NOMO-1 treated with dmso at 0.1 percent for 144 hours (cell line): ENCODE measurements around the gene SH3PXD2B.

Experiments
- DNase-seq: peaks from one replicate; lab custom pipeline; 2025; ENCODE audit not compliant: unreplicated experiment; lab: John Stamatoyannopoulos, UW

SH3PXD2B gene

GRCh38 chr5:172454358-172455086 lies at the start of gene SH3PXD2B:
Gene SH3PXD2B (minus strand): TSS chr5:172454525. CDS start chr5:172454352, 173 bp downstream.
- peak; percentile 39 for DNase-seq

DNA sequence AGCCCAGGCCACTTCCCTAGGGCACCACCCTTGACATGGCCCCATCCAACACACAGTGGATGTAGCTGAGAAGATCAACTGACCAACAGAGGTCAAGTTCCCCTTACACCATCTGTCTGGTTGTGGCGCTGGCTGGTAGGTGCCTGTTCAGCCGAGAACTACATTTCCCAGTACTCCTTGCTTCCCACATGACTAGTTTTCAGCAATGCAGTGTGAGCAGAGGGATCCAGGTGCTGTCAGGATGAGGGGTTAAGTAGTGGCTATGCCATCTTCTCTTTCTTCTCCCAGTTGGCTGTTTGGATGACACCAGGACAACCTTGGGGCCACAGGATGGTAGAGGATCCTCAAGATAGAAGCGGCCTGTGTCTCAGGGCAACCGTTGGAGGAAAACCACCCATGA lies 48.6 kb upstream of the SH3PXD2B start:
- DNase-seq = no peak

DNA sequence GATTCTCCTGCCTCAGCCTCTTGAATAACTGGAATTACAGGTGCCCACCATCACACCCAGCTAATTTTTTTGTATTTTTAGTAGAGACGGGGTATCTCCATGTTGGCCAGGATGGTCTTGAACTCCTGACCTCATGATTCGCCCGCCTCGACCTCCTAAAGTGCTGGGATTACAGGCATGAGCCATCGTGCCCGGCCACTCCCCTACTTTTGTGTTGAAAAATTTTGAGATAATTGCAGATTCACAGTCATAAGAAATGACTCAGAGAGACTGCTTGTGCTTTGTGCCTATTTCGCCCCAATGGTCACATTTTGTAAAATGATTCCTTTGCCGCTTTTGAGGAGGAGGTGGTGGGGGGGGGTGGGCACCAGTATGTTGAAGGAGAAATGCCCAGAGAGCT lies 48.1 kb upstream of the SH3PXD2B start:
- DNase-seq = no peak

DNA sequence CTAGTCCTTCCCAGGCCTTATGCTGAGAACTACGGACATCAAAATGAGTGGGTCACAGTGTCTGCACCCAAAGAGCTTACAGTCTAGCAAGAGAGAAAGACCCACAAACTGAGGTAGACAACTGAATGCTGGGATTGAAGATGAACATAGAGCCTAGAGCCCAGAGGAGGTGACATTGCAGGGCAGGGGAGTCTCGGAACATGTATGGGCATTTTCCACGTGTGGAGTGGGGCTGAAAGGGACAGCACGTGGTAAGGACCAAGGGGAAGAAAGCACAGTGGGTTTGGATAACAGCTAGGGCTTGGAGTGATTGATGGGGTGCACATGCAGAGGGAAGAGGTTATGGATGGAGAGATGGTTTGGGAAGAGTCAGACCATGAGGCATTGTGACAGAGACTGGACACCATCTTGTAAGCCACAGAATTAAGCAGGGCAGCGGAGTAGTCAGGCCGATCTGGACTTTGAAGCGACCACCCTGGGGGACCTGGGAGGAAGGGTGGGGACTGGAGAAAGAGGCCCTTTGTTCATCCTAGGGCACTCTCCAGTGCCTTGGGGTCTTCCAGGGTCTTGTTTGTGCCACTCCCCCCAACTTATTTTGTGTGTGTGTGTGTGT lies 47.5 kb upstream of the SH3PXD2B start:
- no peak for DNase-seq

DNA sequence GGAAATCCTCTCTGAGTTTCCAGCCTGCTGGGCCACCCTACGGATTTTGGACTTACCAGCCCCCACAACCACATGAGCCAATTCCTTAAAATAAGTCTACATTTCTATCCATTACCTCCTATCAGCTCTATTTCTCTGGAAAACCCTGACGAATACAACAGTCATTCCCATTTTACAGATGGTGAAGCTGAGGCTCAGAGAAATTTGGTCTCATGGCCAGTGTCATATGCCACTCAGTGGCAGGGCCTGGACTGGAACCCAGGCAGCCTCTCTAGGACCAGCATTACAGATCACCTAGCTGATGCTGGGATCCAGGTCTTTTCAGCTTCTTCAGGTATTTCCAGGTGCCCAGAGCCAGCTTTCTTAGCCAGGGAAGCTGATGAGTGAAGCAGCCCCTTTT lies 45.0 kb upstream of the SH3PXD2B start:
- DNase-seq = no peak

GRCh38 chr5:172498431-172499129 lies 44.3 kb upstream of the SH3PXD2B start:
- no peak for DNase-seq

DNA sequence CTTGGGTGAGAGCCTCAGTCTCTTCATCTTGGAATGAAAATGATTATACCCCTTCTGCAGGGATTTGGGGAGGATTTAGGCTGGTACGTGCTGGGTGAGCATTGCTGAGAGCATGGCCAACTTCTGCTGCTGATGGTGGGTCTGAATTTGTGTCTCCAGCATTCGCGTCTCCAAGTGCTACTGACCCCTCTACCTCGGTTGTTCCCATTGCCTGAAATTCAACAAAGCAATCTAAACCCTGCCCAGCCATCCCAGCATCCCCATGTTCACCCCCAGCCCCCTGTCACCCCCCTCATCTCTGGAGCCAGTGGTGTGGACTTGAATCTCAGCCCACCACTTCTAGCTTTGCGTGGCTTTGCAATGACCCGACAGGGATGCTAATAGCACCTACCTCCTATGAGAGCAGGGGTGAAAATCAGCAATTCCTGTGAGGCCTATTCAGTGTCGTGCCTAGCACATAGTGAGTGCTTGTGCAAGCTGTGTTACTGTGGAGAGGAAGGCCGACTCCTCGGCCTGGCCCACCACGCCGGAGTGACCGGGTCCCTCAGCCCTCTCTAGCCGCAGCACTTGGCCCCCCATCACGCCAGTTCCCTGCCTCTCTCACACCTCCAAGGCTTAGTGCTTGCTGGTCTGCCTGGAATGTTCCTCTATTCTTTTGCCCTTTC lies 43.4 kb upstream of the SH3PXD2B start:
- no peak for DNase-seq

GRCh38 chr5:172496671-172497371 lies 42.5 kb upstream of the SH3PXD2B start:
- DNase-seq = no peak

DNA sequence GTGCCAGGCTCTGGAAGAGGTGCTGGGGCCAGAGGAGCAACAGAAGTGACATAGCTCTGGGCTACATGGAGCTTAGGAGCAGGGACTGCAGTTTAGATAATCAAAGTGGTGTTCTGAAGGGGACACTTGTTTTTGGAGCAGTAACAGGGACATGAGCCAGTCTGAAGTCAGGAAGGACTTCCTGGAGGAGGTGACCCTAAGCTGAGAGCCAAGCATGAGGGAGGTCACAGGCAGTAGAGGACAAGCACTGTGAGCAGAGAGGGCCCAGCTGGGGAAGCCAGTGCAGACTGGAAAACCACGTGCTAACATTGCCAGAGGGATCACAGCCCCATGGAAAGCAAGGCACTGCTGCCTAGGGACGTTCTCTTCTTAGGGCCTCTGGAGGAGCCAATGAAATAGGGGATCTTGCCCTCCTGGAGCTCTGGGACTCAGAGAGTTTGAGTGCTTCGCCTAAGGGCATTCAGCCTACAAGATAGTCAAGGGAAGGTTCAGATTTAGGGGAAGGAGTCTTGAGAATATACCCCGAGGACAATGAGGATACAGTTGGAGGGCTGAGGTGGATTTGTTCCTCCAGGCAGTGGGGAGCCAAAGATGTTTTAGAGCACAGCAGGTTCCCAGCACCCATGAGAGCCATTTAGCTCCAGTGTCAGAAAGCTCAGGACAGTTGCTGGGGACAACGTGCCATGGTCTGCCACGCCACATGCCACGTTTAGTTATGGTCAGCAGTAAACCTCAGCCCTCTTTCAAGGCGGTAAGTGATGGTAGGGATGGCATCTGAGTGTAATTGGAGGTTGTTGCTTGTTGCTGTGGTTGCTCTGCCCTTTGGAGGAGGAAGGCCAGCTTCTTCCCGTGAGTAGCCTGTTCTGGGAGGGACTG lies 40.5 kb upstream of the SH3PXD2B start:
- DNase-seq = no peak

- DNase-seq = no peak
Measured at GRCh38 chr5:172493906-172494305, 39.6 kb upstream of the SH3PXD2B start.

- no peak for DNase-seq
Measured at GRCh38 chr5:172493461-172493860, 39.1 kb upstream of the SH3PXD2B start.

- no peak for DNase-seq
Measured at GRCh38 chr5:172493002-172493401, 38.7 kb upstream of the SH3PXD2B start.

DNA sequence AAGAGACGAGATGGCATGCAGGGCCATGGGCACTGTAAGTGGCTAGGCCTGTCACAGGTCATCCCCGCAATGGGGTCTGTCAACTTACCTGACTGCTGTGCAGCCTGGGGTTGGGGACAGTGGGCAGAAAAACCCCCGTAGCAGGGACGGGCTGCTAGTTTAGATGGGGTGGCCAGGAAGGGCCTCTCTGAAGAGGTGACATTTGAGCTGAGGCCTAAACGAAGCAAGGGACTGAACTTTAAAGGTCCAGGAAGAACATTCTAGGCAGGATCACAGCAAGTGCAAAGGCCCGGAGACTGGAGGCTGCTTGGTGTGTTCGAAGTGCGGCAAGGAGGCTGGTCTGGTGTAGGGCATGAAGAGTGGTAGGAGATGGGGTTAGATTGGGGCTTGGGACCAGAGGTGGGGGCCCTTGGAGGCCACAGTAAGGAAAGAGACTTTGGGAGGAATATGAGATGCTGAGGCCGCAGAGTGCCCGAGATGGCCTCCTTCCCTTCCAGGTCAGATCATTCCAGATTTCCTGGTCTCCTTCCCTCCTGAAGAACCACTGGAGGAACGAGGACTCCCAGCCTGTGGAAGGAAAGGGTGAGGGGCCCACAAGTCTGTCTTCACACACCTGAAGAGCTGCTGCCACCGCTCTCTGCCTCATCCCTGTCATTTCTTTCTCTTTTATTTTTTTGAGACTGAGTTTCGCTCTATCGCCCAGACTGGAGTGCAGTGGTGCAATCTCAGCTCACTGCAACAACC lies 37.9 kb upstream of the SH3PXD2B start:
- DNase-seq = no peak

DNA sequence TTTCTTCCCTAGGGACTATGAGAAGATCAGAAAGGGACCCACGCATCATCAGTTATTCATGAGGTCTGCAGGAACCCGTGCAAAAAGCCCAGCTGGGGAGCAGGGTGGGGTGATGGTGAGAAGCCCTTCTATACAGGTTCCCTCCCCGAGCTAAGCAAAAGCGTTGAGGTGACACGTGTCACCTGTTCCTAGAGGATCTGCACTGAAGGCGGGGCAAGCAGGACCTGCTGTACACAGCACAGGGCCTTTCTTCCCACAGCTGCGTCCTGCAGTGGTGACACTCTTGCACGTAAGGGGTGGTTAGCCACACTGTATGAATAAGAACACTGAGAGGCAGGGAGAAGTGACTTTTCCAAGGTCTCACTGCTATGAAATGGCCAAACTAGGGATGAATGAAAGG lies 37.2 kb upstream of the SH3PXD2B start:
- no peak for DNase-seq

GRCh38 chr5:172490514-172491461 lies 36.5 kb upstream of the SH3PXD2B start:
- DNase-seq = no peak

DNA sequence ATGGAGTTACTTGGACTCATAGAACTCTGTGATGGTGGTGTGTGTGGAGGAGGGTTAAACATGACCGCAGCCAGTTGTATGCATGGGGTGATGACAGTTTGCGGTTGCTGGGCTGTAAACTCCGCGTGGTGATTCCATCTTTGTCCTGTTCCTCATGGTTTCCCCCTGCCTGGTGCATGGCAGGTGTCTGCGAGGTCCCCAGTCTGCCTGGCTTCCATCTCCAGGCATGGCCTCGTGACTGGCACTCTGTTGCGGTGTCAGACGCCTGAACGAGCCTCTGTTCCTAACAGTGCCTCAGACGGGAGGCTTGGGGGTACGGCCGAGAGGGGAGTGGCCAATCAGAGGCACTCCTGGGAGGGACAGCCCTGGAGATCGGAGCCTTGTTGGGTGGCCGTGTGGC lies 33.9 kb upstream of the SH3PXD2B start:
- DNase-seq = no peak

DNA sequence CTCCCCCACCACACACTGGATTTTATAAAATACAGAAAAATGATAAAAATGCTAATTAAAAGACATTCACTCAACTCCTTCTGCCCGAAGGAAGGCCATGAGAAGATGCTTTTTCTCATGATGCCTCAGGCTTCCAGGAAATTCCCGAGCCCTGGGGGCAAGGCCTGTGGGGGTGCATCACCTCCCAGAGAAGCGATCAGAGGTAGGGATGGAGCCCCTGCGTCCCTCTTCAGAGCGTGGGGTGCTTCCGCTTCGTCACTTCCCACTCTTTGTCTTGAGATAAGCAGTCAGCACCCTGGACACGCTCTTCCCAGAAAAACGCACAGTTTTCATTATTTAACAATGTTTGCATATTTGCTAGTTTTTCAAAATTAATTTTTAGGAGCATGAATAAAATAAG lies 33.3 kb upstream of the SH3PXD2B start:
- DNase-seq = no peak

DNA sequence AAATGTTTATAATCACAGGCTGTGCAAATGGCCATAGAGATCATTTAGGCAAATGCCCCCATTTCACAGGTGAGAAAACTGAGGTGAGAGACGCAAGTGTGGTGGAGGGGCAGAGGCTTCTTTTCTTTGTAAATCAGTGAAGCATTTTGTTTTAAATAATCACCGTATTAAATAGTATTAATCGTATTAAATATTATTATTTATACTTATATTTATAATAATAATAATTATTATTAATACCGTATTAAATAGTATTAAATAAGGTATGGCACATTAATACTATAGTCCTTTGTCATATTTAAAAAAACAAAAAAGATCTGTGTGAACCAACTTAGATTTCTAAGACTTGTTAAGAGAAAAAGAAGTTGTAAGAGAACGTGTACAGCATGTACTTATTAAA lies 32.6 kb upstream of the SH3PXD2B start:
- no peak for DNase-seq
